Trophoblast cell (in vitro differentiated cells and primary cell): Measurements from ENCODE around the gene MARCHF5.
"Not testable (repeated sequence)": the region's sequence is repeated elsewhere in the genome, so short reads cannot be mapped to it uniquely, and the experiment has no call there.

Experiments
- DNase-seq, 2 donors: peaks; one replicate each; pipeline ENCODE4 v3.0.0-alpha.2; 2016
- H2AFZ ChIP-seq: 2 replicates; pipeline ENCODE4 v1.6.1; 2013; ENCODE audit warnings: low read length, moderate library complexity, mild to moderate bottlenecking; ENCODE audit not compliant: insufficient read depth, poor library complexity
- H2AK5ac ChIP-seq: 2 replicates; pipeline ENCODE4 v1.6.1; 2013; ENCODE audit warnings: mild to moderate bottlenecking, low read length
- H2BK120ac ChIP-seq: 2 replicates; pipeline ENCODE4 v1.6.1; 2013; ENCODE audit warnings: low read length, mild to moderate bottlenecking, moderate library complexity; ENCODE audit not compliant: insufficient read depth, poor library complexity
- H2BK12ac ChIP-seq: 2 replicates; pipeline ENCODE4 v1.6.1; 2013; ENCODE audit warnings: mild to moderate bottlenecking, low read length, moderate library complexity
- H2BK5ac ChIP-seq: 2 replicates; pipeline ENCODE4 v1.6.1; 2013; ENCODE audit warnings: low read length, low read depth, moderate library complexity, mild to moderate bottlenecking; ENCODE audit not compliant: poor library complexity
- H3K14ac ChIP-seq: 2 replicates; pipeline ENCODE4 v1.6.1; 2013; ENCODE audit warnings: mild to moderate bottlenecking, low read length
- H3K18ac ChIP-seq: 2 replicates; pipeline ENCODE4 v1.6.1; 2013; ENCODE audit warnings: mild to moderate bottlenecking, low read length
- H3K23ac ChIP-seq: 2 replicates; pipeline ENCODE4 v1.6.1; 2013; ENCODE audit warnings: low read length
- H3K27ac ChIP-seq: 2 replicates; pipeline ENCODE4 v1.5.1; 2013; ENCODE audit warnings: low read depth, mild to moderate bottlenecking, inconsistent platforms, low read length, moderate library complexity
- H3K27me3 ChIP-seq: 2 replicates; pipeline ENCODE4 v1.6.1; 2013; ENCODE audit warnings: inconsistent platforms, mild to moderate bottlenecking, low read length, moderate library complexity; ENCODE audit not compliant: insufficient read depth
- H3K36me3 ChIP-seq, 2 experiments: 1 replicate in 1 of 2; 2 replicates in 1 of 2; pipeline ENCODE4 v1.6.1; 2013; ENCODE audit warnings: low read length in 2 of 2, mild to moderate bottlenecking in 2 of 2, moderate library complexity in 1 of 2; ENCODE audit not compliant: insufficient read depth in 2 of 2, control insufficient read depth in 1 of 2
- H3K4ac ChIP-seq: 2 replicates; pipeline ENCODE4 v1.6.1; 2013; ENCODE audit warnings: low read depth, mild to moderate bottlenecking, low read length, moderate library complexity
- H3K4me1 ChIP-seq, 2 experiments: 1 replicate in 1 of 2; 2 replicates in 1 of 2; pipeline ENCODE4 v1.6.1; 2013; ENCODE audit warnings: low read length in 2 of 2, mild to moderate bottlenecking in 2 of 2, moderate library complexity in 1 of 2; ENCODE audit not compliant: insufficient read depth in 2 of 2, control insufficient read depth in 1 of 2
- H3K4me2 ChIP-seq: 2 replicates; pipeline ENCODE4 v1.6.1; 2013; ENCODE audit warnings: inconsistent platforms, mild to moderate bottlenecking, low read length, moderate library complexity
- H3K4me3 ChIP-seq: 2 replicates; pipeline ENCODE4 v1.5.1; 2013; ENCODE audit warnings: mild to moderate bottlenecking, low read depth, low read length, inconsistent platforms
- H3K79me1 ChIP-seq: one replicate; pipeline ENCODE4 v1.6.1; 2013; ENCODE audit warnings: low read length
- H3K79me2 ChIP-seq: 2 replicates; pipeline ENCODE4 v1.6.1; 2013; ENCODE audit warnings: low read length, mild to moderate bottlenecking; ENCODE audit not compliant: control insufficient read depth, insufficient read depth, poor library complexity
- H3K9ac ChIP-seq: 2 replicates; pipeline ENCODE4 v1.6.1; 2013; ENCODE audit warnings: mild to moderate bottlenecking, low read length
- H3K9me3 ChIP-seq: 2 replicates; pipeline ENCODE4 v1.6.1; 2013; ENCODE audit warnings: low read depth, mild to moderate bottlenecking, control low read depth, inconsistent platforms, low read length; ENCODE audit not compliant: insufficient read depth
- H4K12ac ChIP-seq: 2 replicates; pipeline ENCODE4 v1.6.1; 2013; ENCODE audit warnings: low read depth, mild to moderate bottlenecking, low read length, moderate library complexity
- H4K8ac ChIP-seq: 2 replicates; pipeline ENCODE4 v1.6.1; 2013; ENCODE audit warnings: low read depth, mild to moderate bottlenecking, low read length, moderate library complexity
- H4K91ac ChIP-seq: one replicate; pipeline ENCODE4 v1.6.1; 2013; ENCODE audit warnings: low read depth, mild to moderate bottlenecking, low read length, moderate library complexity
- WGBS: extraction: QIAGEN DNeasy Blood & Tissue Kit; methylation state at CpG from one replicate; pipeline ENCODE4 v1.1.7; 2013; ENCODE audit warnings: missing lambda C conversion rate; ENCODE audit not compliant: insufficient read length, insufficient coverage; ENCODE audit errors: extremely low coverage; 5-methylcytosine and 5-hydroxymethylcytosine counted together

The MARCHF5 gene

GRCh38 chr10:92342796-92343195, 51.8 kb downstream of the MARCHF5 start:
- no peak overlapping the region for H2BK12ac ChIP-seq
- WGBS: no CpG with 5 or more reads among the region's 2 CpGs
- DNase-seq: no peak

GRCh38 chr10:92345575-92345974, 54.6 kb downstream of the MARCHF5 start:
- DNase-seq, H4K12ac ChIP-seq, H3K23ac ChIP-seq, H3K4me2 ChIP-seq, H3K9ac ChIP-seq, H2AFZ ChIP-seq, H2AK5ac ChIP-seq, H3K79me1 ChIP-seq, H3K9me3 ChIP-seq, H3K4ac ChIP-seq, H3K4me1 ChIP-seq, H3K4me3 ChIP-seq, H3K79me2 ChIP-seq, H3K14ac ChIP-seq, H4K8ac ChIP-seq, H2BK120ac ChIP-seq, H2BK5ac ChIP-seq, H3K27me3 ChIP-seq, H2BK12ac ChIP-seq, H4K91ac ChIP-seq, H3K18ac ChIP-seq, H3K27ac ChIP-seq: not testable (repeated sequence)
- no CpG with 5 or more reads among the region's 5 CpGs for WGBS
- peaks cover 16 to 23% of the 10 kb centered on the region in 2 experiments for H3K36me3 ChIP-seq

More at GRCh38 chr10:92342796-92343195, 51.8 kb downstream of the MARCHF5 start:
- Histone ChIP-seq H4K12ac (no peak overlapping the region), H3K4me3 (no peak overlapping the region), H3K23ac (no peak overlapping the region), H2AFZ (no peak overlapping the region), H3K79me1 (no peaks in the 10 kb centered on the region), H3K27me3 (no peaks in the 10 kb centered on the region), H4K91ac (no peak overlapping the region), H3K18ac (no peak overlapping the region), H3K9me3 (no peaks in the 10 kb centered on the region), H2BK5ac (no peak overlapping the region), H3K4me2 (no peak overlapping the region), H3K79me2 (no peaks in the 10 kb centered on the region), H3K27ac (no peak overlapping the region), H2AK5ac (no peak overlapping the region), H2BK120ac (no peak overlapping the region), H3K14ac (no peak overlapping the region), H4K8ac (no peak overlapping the region), H3K9ac (no peak overlapping the region), H3K36me3 (peaks cover 14 to 16% of the 10 kb centered on the region in 2 experiments), H3K4ac (no peak overlapping the region), H3K4me1 (no peaks in the 10 kb centered on the region)

GRCh38 chr10:92347035-92347676, 56.2 kb downstream of the MARCHF5 start:
- H3K79me1 ChIP-seq, H2AFZ ChIP-seq, H4K12ac ChIP-seq, H3K27ac ChIP-seq, H3K79me2 ChIP-seq, H3K23ac ChIP-seq, H3K4me3 ChIP-seq, H2BK12ac ChIP-seq, H2BK5ac ChIP-seq, H3K4me2 ChIP-seq, H3K27me3 ChIP-seq, H2BK120ac ChIP-seq, H4K8ac ChIP-seq, H3K14ac ChIP-seq, H3K4ac ChIP-seq, H3K9me3 ChIP-seq, H2AK5ac ChIP-seq, H3K4me1 ChIP-seq, DNase-seq, H4K91ac ChIP-seq, H3K9ac ChIP-seq, H3K18ac ChIP-seq: not testable (repeated sequence)
- H3K36me3 ChIP-seq: peaks cover 10 to 18% of the 10 kb centered on the region in 2 experiments
- WGBS: no CpG with 5 or more reads among the region's 9 CpGs

- H4K8ac ChIP-seq: no peak overlapping the region
- H3K9me3 ChIP-seq: no peaks in the 10 kb centered on the region
- H4K12ac ChIP-seq: no peak overlapping the region
- no peak overlapping the region for H3K4ac ChIP-seq
- peaks cover 5 to 13% of the 10 kb centered on the region in 2 experiments for H3K36me3 ChIP-seq
- no peak overlapping the region for H3K18ac ChIP-seq
- H3K79me1 ChIP-seq: no peaks in the 10 kb centered on the region
- no peak overlapping the region for H3K23ac ChIP-seq
- H2BK120ac ChIP-seq: no peak overlapping the region
- WGBS: no CpG with 5 or more reads among the region's 4 CpGs
- H3K4me1 ChIP-seq: no peaks in the 10 kb centered on the region
- H3K4me3 ChIP-seq: no peak overlapping the region
- H2AK5ac ChIP-seq: no peak overlapping the region
- H3K4me2 ChIP-seq: no peak overlapping the region
- H2BK12ac ChIP-seq: no peak overlapping the region
- no peak overlapping the region for H3K27ac ChIP-seq
- no peak overlapping the region for H3K9ac ChIP-seq
- no peak for DNase-seq
- no peak overlapping the region for H4K91ac ChIP-seq
- H3K27me3 ChIP-seq: no peaks in the 10 kb centered on the region
- no peak overlapping the region for H3K14ac ChIP-seq
- no peaks in the 10 kb centered on the region for H3K79me2 ChIP-seq
- no peak overlapping the region for H2BK5ac ChIP-seq
- H2AFZ ChIP-seq: no peak overlapping the region
These were observed 59.4 kb downstream of the MARCHF5 start for GRCh38 chr10:92350411-92350810.
